NK-92 (cell line): ENCODE measurements around the gene INO80C.
"Not testable (repeated sequence)": the region's sequence is repeated elsewhere in the genome, so short reads cannot be mapped to it uniquely, and the experiment has no call there.

ENCODE experiments used
- DNase-seq: peaks from one replicate; lab custom pipeline; 2025; ENCODE audit not compliant: unreplicated experiment; lab: John Stamatoyannopoulos, UW

Gene INO80C

DNA sequence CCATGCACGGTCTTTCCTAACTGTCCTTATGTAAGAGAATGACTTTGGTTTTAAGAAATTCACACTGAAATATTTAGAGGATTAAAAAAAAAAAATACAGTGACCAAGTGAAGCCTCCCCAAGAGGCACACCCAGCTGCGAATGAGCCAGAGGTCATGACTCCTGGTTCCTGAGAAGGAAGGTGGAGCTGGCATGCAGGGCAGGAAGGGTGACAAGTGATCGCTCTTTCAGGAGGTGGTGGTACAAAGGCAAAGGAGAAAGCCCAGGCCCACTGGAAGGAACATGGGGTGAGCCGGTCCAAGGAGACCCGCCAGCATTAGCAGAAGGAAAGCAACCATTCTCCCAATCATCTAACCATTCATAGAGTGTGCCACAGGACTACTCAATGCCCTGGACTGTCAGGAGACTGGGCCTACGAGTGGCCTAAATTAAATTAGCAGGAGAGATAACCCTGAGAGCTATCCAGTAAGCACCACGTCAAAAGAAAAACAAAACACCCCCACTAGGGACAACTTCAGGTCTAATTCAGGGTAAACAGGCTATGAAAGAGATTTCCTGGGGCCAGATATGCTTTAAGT, 7.8 kb downstream of the INO80C start:
- DNase-seq: no peak

DNA sequence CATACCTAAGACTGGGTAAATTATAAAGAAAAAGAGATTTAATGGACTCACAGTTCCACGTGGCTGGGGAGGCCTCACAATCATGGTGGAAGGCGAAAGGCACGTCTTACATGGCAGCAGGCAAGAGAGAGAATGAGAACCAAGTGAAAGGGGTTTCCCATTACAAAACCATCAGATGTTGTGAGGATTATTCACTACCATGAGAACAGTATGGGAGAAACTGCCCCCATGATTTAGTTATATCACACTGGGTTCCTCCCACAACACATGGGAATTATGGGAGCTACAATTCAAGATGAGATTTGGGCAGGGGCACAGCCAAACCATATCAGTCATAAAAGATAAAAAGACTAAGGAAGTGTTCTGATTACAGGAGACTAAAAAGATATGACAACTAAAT, 8.5 kb downstream of the INO80C start:
- DNase-seq: not testable (repeated sequence)

DNA sequence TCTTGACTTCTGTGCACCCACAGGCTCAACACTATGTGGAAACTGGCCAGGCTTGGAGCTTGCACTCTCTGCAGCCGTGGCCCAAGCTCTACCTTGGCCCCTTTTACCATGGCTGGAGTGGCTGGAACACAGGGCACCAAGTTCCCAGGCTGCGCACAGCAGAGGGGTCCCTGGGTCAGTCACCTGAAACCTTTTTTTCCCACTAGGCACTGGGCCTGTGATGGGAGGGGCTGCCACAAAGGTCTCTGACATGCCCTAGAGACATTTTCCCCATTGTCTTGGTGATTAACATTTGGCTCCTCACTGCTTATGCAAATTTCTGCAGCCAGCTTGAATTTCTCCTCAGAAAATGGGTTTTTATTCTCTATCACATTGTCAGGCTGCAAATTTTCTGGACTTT, 9.4 kb downstream of the INO80C start:
- not testable (repeated sequence) for DNase-seq

DNA sequence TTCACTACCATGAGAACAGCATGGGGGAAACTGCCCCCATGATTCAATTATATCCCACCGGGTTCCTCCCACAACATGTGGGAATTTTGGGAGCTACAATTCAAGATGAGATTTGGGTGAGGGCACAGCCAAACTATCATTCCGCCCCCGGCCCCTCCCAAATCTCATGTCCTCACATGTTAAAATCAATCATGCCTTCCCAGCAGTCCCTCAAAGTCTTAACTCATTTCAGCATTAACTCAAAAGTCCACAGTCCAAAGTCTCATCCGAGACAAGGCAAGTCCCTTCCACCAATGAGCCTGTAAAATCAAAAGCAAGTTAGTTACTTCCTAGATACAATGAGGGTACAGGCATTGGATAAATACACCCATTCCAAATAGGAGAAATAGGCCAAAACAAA, 10.2 kb downstream of the INO80C start:
- not testable (repeated sequence) for DNase-seq

DNA sequence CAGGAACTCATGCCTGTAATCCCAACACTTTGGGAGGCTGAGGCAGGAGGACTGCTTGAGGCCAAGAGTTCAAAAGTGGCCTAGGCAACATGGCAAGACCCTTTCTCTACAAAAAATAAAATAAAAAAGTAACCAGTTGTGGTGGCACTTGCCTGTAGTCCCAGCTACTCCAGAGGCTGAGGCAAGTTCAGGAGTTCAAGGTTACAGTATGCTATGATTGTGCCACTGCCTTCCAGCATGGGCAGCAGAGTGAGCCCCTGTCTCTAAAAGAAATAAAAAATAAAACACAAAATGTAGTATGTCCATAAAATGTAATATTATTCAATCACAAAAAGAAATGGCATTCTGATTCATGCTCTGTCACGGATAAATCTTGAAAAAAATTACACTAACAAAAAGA, 11.9 kb downstream of the INO80C start:
- DNase-seq: no peak

DNA sequence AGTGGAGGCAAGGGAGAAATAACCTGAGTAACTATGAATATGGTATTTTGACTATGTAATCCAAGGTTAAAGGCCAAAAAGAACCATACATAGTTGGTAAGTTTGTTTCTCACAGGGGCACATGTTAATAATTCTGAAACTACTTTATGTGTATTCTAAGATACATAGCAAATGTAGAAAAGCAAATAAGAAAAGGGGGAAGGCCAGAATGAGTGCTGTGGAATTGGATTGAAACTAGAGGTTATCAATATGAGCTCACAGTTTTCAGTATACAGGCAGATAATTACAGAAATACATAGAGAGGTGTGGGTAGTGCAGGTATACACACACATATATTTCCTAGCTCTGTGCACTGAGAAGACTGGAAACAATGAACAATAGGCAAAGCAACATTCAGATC, 13.7 kb downstream of the INO80C start:
- DNase-seq: no peak

DNA sequence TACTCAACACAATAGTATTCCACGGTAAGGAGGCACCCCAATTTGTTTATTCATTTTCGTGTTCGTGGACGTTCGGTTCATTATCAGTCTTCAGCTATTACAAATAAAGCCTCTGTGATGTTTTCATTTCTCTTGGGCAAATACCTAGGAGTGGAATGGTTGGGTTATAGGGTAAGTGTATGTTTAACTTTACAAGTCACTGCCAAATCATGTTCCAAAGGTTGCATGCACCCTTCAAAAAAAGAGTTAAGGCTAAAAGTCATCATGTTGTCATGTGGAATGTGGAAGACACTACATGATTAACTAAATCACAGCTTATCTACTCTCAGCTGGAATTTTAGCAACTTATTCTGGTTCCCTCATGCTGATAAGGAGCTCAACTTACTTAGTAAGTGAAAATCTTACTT, 15.8 kb downstream of the INO80C start:
- no peak for DNase-seq

DNA sequence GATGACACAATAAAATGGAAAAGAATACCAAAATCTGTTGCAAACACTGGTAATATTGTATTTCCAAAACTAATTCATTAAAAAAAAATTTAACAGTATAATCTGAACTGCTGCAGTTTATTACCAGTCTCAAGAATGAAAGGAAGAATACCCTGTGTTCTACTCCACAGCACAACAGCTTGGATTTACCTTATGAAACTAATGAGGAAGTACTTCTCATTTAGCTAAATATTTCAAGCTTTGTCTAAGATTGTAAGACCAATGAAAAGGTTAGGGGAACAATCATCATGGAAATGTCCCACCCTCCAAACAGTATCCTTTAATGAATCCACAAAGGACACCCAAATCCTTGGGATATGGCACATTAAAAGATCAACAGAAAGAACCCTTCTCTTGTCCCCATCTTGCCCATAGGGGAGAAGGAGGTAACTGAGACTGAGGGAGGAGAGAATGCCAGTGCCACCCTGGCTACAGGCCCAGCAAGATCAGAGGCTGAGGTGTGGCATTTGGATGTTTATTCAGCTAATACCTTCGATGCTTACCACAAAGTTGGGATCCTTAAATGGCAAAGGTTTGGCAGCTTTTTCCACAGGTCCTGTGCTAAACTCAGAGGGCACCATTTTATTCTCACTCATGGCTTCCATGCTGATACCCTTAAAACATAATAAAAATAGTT, 17.7 kb downstream of the INO80C start:
- DNase-seq: no peak

DNA sequence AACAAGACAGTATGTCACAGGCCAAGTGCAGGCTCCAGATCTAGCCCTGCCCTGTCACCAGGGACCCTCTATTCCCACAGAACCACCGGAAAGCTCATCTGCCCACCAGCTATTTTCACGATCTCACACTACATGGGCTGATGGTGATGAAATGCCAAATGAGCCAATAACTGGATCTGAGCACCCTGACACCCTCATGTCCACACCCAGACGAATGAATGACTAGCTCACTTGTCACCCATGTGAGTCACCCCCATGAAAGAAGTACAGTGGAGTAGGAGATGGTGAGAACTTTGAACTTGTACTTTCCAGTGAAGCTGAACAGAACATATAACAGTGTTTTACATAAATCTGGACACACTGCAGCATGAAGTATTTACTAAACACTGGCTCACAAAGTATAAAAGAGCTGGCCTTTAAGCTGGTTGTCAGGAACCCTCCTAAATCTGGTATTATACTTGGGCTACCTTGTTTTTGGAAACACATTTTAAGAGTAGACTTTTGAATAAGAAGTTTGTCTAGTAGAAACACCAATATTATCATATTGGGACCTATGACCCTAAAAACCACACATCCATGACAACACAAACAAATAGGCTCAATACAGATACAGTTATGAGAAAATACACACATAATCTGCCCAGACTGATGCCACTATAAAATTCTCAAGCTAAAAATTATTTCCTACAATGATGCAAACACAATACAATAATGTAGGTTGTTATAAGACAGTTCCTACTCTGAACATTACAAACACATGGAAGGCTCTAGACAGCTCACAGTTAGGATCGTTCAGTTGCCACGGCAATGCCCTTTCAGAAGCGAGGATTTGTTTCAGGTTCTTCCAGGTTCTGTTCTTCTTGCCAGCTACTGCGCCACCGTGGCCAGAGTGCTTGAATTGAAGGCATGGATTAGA, 19.0 kb downstream of the INO80C start:
- DNase-seq: no peak

DNA sequence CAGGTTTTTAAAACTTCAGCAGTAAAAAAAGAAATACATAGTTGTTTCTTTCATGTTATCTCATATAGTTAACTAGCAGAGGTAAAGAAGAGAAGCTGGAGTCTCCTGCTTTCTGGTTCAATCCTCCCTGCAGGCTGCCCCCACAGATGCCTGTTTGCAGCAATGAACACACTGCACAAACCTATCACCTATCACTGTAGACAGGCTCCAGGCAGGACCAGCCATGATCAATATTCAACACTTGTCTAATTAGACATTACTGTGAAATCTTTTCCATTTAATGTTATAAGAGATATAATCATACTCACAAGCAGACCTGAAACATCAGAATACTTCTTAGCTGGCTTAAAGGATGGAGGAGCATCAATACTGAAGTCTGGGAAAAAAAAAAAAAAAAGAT, 19.8 kb downstream of the INO80C start:
- DNase-seq: no peak

DNA sequence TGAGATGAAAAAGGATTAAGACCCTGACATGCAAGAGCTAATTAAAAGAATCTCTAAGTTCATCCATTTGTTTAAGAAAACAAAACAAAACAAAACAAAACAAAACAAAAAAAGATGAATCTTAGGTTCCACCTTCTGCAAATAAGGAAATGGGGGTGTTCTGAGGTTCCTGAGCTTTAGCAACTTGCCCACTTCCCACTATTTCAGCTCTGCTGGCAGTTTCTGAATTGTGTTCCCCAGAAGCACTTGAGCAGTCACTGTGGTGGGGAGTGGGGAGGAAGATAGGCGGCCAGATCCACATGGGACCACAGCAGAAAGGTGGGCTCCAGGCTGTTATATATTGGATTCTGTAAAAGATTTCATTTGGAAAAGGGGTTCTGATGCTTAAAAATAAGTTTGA, 20.3 kb downstream of the INO80C start:
- DNase-seq: no peak

DNA sequence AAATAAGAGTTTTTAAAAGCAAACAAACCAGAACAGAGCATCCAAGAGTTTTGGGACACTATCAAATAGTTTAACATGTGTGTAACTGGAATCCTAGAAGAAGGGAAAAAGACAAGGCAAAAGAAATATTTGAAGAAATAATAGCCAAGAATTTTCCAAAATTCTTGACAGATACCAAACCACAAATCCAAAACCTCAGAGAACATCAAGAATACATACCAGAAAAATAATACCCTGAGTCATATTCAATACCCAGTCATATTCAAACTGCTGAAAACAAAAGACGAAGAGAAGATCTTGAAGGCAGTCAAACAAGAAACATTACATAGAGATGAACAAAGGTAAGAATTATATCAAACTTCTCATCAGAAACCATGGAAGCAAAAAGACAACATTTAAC, 22.9 kb downstream of the INO80C start:
- no peak for DNase-seq

DNA sequence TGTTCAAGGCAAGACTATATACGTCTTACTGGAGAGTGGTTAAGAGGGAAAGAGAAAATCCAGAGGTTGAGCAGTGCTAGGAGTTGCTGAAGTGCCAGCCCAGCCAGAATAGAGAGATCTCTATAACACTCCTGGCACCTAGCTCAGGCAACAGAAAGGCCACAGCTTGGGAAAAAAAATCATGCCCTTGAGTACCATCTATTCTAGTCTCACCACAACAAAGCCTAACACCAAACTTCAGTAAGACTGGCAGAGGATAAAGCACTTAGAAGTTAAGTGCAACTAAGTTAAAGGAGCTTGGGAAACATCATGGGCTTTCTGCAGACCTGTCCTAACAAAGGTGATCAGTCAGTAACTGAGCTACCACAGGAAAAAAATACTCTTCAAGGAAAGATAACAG, 24.2 kb downstream of the INO80C start:
- no peak for DNase-seq

DNA sequence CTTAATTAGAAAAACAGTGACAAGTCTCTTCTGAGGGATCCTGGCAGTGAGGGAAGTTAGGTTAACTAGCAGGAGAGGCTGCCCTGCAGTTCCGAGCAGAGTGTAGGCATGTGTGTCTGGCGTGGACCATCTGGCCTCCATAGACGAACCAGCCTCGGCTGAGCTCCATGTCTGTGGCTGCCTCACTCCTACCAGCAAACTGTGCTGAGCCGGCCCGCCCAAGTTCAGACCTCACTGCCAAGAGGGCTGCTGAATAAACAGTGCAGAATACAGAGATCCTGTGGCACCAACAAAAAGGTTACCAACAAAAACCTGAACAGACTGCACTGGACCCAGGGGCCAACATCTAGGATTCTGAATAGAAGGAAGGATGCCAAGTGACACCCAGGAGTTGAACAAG, 27.3 kb downstream of the INO80C start:
- DNase-seq: no peak

DNA sequence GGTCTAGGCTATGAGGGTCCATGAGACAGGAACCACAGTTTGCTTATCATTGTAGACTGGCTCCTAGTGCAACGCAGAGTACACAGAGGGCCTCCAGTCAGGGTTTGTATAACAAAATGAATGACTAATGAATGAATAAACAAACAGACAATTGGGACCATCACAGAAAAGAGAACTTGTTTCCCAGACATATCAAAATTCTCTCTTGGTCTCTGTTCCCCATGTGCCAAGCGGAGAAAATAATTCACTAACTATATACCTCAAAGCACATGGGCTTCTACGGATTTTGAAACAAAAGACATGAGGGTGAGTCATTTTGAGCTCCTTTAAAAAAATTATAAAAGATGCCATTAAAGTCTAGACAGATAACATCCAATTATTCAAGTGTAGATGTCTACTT, 28.0 kb downstream of the INO80C start:
- no peak for DNase-seq

DNA sequence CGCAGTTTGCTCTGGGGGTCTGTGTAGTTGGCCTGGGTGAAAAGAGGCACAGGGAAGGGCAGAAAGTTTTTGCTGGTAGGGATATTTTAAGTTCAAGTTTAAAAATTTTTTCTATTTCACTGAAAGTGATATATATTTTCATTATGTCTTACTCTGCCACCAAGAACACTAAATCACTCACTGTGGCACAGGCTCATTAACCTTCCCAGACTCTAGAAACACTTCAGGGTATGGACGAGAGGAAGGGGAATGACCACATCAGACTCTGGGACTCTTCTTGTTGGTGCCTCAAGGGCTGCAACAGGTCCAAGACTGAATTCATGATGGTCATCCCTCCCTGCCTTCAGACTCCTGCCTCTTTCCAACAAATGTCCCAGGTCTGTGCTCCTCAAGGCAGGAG, 29.0 kb downstream of the INO80C start:
- no peak for DNase-seq

DNA sequence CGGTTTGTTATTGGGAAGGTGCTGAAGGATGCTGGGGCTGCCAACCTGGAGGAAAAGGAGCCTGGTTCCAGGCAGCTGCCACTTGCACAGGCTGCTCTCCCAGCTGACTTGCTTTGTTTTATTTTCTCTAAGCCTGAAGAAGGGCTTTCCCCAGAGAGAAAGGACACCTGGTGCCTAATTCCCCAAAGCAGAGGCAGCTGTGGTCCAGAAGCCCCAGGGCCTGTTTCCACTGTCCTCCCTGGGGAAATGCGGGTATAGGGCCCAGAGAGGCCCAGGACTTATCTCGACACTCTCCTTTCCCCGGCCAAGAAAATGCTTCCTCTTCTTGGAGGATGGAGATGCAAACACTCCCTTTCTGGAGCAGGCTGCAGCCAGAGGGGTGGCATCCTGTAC, 30.1 kb downstream of the INO80C start:
- DNase-seq: no peak

DNA sequence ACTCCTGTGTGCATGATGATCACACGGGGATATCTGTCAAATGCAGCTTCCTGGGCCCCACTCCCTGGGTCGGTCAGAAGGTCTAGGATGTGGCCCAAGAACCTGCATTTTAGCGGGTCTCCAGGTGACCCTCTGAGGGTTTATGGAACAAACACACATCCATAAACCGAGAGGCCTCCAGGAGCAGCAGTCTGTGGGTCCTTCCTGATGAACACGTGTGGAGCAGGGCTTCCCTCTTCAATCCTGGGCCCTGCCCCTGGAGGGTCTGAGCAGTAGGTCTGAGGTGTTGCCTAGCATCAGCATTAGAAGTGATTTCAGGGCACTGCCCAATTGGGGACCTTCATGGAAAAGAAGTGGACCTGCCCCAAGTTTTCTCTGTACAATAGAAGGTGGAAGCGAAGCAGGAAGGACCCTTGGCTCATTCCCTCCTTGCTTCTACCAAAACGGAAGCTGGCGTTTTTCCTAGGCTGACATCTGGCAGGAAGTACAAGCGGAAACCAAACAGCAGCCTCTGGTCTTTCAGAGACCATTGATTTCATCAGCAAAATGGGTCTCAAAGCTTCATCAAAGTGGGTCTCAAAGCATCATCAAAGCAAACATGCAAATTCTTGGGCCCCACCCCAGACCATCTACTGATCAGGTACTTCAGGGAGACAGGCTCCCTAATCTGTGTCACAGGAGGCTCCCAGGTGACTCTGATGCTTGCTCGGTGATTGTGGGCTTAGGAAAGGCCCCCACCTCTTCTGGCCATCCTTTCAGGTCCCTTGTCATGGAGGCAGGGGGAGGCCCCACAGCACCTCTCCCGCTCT, 30.7 kb downstream of the INO80C start:
- DNase-seq: no peak

DNA sequence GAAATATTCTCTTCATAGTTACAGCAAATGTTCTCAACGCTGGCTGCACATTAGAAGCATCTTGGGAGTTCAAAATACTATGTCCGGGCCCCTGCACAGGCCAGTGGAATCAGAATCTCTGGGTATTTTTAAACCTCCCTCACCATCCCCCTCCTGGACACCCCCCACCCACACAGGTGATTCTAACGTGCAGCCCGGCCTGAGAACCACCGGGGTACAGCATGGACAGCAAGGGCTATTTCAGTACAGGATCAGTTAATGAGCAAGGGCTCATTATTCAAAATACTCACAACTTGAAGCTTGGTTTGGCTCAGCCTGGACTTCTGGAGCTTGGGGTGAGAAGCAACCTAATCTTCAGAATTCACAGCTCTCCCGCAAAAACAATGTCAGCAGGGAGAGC, 31.4 kb downstream of the INO80C start:
- DNase-seq: no peak

DNA sequence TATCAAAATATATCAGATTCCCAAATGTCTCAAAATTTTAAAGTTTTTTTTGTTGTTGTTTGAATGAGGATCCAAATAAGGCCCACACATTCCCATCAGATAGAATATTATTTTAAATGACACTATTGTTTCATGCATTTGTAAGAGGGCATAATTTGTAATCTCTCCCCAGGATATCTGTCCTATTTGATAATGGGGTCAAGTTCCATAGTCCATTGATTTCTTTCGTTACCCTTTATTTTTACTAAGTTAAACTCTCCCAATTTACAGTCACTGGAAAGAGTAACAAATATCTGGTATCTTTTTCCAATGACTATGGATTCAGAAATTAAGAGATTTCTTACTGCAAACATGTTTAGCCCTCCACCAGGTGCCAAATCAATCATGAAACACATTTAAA, 32.4 kb downstream of the INO80C start:
- DNase-seq: no peak

DNA sequence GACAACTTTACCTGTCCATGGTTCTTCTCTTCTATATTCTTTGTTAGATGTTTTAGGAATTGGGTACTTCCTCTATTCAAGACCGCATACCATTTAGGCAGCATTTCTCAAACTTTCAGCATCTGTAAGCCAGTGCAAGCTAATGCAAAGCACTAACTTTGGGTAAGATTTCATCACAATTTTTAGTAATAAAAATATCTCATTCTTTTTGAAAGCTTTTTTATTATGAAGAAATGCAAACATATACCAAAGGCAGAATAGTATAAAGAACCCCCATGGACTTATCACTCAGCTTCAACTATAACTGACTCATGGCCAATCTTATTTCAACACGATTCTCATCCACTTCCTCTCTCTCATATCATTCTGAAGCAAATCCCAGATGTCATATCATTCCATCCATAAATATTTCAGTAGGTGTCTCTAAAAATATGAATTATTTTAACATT, 32.9 kb downstream of the INO80C start:
- DNase-seq: no peak
